ENCODE measurements around the gene STT3A. TPM values are rescaled to one million over a fixed set of nuclear protein-coding genes. Genes with fewer than 3 reads are reported as not detected.

STT3A gene
- total and polyA plus RNA-seq, 10 donors, result 23.0 to 102 (median 80.9) TPM

GRCh38 chr11:125552927-125553326 is 39.7 kb upstream of the STT3A start:
- Histone ChIP-seq H3K4me3 (no peak overlapping the region), H3K9me3 (peaks cover 14 to 56% (median 46%) of the 10 kb centered on the region in 8 donors), H3K36me3 (no peaks in the 10 kb centered on the region), H3K4me1 (no peaks in the 10 kb centered on the region), H3K27me3 (replicated peaks in 1 of 7) (no peaks in the 10 kb centered on the region), H3K27ac (no peak overlapping the region)
- intact Hi-C loops (cut with DNase I; ENCODE audit: low total_unique reads), result no loop called here
- DNase-seq, result no peak
- 85 to 98% (median 91%) methylated on average over 2 of the region's 2 CpGs for WGBS, 5 donors
- no peak for TF ChIP-seq POLR2A (IDR thresholded peaks at IDR 0.05)
- TF ChIP-seq POLR2AphosphoS5 (IDR thresholded peaks at IDR 0.05), result no peak
- TF ChIP-seq, protein P1, sequence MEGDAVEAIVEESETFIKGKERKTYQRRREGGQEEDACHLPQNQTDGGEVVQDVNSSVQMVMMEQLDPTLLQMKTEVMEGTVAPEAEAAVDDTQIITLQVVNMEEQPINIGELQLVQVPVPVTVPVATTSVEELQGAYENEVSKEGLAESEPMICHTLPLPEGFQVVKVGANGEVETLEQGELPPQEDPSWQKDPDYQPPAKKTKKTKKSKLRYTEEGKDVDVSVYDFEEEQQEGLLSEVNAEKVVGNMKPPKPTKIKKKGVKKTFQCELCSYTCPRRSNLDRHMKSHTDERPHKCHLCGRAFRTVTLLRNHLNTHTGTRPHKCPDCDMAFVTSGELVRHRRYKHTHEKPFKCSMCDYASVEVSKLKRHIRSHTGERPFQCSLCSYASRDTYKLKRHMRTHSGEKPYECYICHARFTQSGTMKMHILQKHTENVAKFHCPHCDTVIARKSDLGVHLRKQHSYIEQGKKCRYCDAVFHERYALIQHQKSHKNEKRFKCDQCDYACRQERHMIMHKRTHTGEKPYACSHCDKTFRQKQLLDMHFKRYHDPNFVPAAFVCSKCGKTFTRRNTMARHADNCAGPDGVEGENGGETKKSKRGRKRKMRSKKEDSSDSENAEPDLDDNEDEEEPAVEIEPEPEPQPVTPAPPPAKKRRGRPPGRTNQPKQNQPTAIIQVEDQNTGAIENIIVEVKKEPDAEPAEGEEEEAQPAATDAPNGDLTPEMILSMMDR (IDR thresholded peaks at IDR 0.05 in 8 of 11, conservative IDR thresholded peaks at IDR 0.05 in 3 of 11), result no peak

DNA sequence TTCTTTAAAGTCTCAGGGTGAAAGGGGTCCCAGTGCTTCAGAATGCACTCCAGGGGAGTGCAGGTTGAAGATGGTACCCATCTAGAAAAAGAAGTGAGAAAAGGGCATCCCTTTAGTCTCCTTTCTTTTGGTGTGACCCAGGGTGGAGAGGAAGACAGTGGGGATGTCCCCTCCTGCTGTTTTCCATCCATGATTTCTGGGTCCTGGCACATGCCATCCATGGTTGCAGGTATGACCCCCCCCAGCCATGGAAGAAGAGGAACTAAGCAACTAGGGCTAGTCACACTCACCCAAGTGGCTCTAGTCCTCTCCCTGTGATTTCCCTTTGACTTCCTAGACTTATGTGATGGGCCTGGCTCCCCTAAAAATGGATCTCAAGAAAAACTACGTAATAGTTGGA is 39.3 kb upstream of the STT3A start:
- WGBS, 5 donors, result 90 to 96% (median 95%) methylated on average over 1 of the region's 1 CpG
- intact Hi-C loops (cut with DNase I; ENCODE audit: low total_unique reads), result no loop called here
- no peak for DNase-seq

GRCh38 chr11:125554038-125554437 is 38.6 kb upstream of the STT3A start:
- H3K9me3 ChIP-seq, result peaks cover 14 to 56% (median 46%) of the 10 kb centered on the region in 8 donors
- DNase-seq, result no peak
- no peaks in the 10 kb centered on the region for H3K4me1 ChIP-seq
- H3K36me3 ChIP-seq, result no peaks in the 10 kb centered on the region
- TF ChIP-seq POLR2AphosphoS5 (IDR thresholded peaks at IDR 0.05), result no peak
- TF ChIP-seq POLR2A (IDR thresholded peaks at IDR 0.05), result no peak
- TF ChIP-seq, protein P1 (IDR thresholded peaks at IDR 0.05 in 8 of 11, conservative IDR thresholded peaks at IDR 0.05 in 3 of 11), result no peak
- no peak overlapping the region for H3K27ac ChIP-seq
- 79 to 93% (median 88%) methylated on average over 3 of the region's 3 CpGs for WGBS, 5 donors
- H3K4me3 ChIP-seq, result no peak overlapping the region
- no peaks in the 10 kb centered on the region for H3K27me3 ChIP-seq (replicated peaks in 1 of 7)
- intact Hi-C loops (cut with DNase I; ENCODE audit: low total_unique reads), result no loop called here

More for the DNA sequence above, 39.3 kb upstream of the STT3A start:
- H3K36me3 ChIP-seq, result no peaks in the 10 kb centered on the region
- TF ChIP-seq, protein P1 (IDR thresholded peaks at IDR 0.05 in 8 of 11, conservative IDR thresholded peaks at IDR 0.05 in 3 of 11), result no peak
- H3K27me3 ChIP-seq (replicated peaks in 1 of 7), result no peaks in the 10 kb centered on the region
- peaks cover 14 to 56% (median 46%) of the 10 kb centered on the region in 8 donors for H3K9me3 ChIP-seq
- H3K4me3 ChIP-seq, result no peak overlapping the region
- H3K4me1 ChIP-seq, result no peaks in the 10 kb centered on the region
- H3K27ac ChIP-seq, result no peak overlapping the region

GRCh38 chr11:125559888-125560287 is 32.8 kb upstream of the STT3A start:
- Histone ChIP-seq H3K4me3 (no peak overlapping the region), H3K36me3 (no peaks in the 10 kb centered on the region), H3K27me3 (replicated peaks in 1 of 7) (no peaks in the 10 kb centered on the region), H3K4me1 (no peaks in the 10 kb centered on the region), H3K27ac (no peak overlapping the region), H3K9me3 (peaks cover 0 to 15% (median 9%) of the 10 kb centered on the region in 8 donors)
- intact Hi-C loops (cut with DNase I; ENCODE audit: low total_unique reads), result no loop called here
- 88 to 94% (median 92%) methylated on average over 3 of the region's 3 CpGs for WGBS, 5 donors
- no peak for DNase-seq
- TF ChIP-seq, protein P1 (IDR thresholded peaks at IDR 0.05 in 8 of 11, conservative IDR thresholded peaks at IDR 0.05 in 3 of 11), result no peak
- TF ChIP-seq POLR2A (IDR thresholded peaks at IDR 0.05) (no peak), POLR2AphosphoS5 (IDR thresholded peaks at IDR 0.05) (no peak)
